ENCODE data around the gene CDK6. TPM values are rescaled to one million over a fixed set of nuclear protein-coding genes. Genes with fewer than 3 reads are reported as not detected.

The CDK6 gene
- total RNA-seq, 1 donor from 2014 or later = 7.3 TPM

DNA sequence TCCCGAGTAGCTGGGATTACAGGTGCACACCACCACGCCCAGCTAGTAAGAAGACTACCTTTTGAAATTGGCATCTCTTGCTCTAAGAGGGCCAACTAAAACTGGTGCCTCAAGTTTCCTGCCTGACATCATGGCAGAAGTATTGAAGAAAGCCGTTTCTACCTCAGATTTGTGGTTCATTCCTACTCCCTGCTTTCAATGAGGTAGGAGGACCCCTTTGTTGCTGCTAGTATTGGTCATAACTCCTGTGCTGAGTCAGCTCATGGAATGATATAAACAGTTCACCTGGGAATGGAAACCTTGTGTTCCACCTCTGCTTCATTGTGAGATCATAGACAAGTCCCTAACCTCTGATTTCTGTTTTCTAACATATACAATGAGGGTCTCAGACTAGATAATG, 82.8 kb downstream of the CDK6 start:
- Histone ChIP-seq H3K9me3 (no peaks in the 10 kb centered on the region), H3K27ac (no peak overlapping the region), H3K4me1 (peaks cover 0 to 10% of the 10 kb centered on the region in 2 donors), H3K4me3 (no peak overlapping the region), H3K27me3 (no peaks in the 10 kb centered on the region), H3K36me3 (no peaks in the 10 kb centered on the region)
- intact Hi-C loops (cut with DNase I) = loop anchor here (5.0 kb wide), 1 partner anchor 44 kb away; no protein-coding TSS in a partner anchor
- no peak for TF ChIP-seq CTCF (IDR thresholded peaks at IDR 0.05)
- DNase-seq (ENCODE audit: low spot score in 2 of 2) = no peak

DNA sequence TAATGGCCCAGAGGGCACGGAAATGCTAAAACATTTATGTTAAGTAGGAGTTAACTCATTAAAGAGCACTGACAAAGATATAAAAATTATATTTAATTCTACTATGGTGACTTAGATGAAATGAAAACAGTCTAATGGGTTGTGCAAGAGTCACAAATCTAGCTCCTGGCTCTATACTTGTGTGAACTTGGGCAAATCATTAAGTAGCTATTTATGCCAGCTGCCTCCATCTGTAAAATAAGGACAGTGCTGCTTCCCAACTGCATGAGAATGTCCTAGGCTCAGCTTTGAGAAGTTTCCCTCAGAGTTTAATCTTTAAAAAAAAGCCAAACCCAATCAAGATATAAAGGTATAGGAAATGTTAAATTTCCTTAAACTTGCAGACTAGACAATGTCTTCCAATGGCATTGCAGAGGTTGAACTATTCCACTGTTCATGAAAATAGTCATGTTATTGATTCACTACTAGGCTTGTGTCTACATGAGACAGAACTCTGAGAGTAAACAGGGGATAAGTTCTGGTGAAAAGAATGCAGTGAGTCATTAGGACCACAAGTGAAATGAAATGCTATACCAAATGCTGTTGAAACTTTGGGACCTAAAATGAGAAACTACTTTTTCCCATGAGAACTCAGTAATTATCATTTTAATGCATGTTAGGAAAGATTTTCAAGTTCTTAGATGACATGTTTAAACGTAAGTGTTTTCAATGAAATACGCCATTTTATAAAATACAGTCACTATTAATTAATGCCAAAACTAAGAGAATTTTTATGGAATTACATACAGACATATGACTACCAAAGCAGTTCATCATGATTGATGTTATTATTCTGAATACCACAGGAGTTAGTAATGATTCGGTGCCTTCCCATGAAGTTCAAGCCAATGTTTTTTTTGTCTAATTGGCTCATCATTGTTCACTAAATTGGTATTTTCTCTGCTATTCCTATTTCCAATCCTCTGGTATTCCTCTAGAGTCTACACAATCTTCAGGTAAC, 84.2 kb downstream of the CDK6 start:
- no peak for TF ChIP-seq CTCF (IDR thresholded peaks at IDR 0.05)
- no peaks in the 10 kb centered on the region for H3K9me3 ChIP-seq
- no peaks in the 10 kb centered on the region for H3K36me3 ChIP-seq
- H3K4me1 ChIP-seq = peaks cover 0 to 10% of the 10 kb centered on the region in 2 donors
- DNase-seq (ENCODE audit: low spot score in 2 of 2) = no peak
- H3K27ac ChIP-seq = no peak overlapping the region
- H3K27me3 ChIP-seq = no peaks in the 10 kb centered on the region
- no peak overlapping the region for H3K4me3 ChIP-seq
- intact Hi-C loops (cut with DNase I) = loop anchor here (5.0 kb wide), 1 partner anchor 45 kb away; no protein-coding TSS in a partner anchor

- H3K4me1 ChIP-seq = peaks cover 0 to 10% of the 10 kb centered on the region in 2 donors
- H3K36me3 ChIP-seq = no peaks in the 10 kb centered on the region
- no peaks in the 10 kb centered on the region for H3K27me3 ChIP-seq
- no peak for TF ChIP-seq CTCF (IDR thresholded peaks at IDR 0.05)
- intact Hi-C loops (cut with DNase I) = loop anchor here (5.0 kb wide), 1 partner anchor 46 kb away; no protein-coding TSS in a partner anchor
- DNase-seq (ENCODE audit: low spot score in 2 of 2) = no peak
- H3K9me3 ChIP-seq = no peaks in the 10 kb centered on the region
- H3K4me3 ChIP-seq = no peak overlapping the region
- no peak overlapping the region for H3K27ac ChIP-seq
These were observed 85.4 kb downstream of the CDK6 start for GRCh38 chr7:92750946-92751345.

DNA sequence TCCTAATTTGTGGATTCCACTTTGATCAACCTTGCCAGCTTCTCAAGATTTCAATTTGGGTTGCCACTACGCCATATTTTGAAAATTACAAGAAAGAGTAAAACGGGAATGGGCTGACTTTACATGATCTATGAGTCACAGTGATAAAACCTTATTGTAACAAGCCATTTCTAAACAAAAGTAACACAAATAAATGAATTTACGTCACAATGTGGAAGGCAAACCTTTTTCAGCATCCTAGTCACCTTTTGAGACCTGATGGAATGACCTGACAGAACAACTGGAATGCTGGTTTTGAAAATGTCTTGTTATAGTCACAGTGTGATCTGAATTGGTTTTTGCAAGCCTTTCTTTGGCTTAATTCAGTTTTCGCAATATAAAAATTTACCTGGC, 85.9 kb downstream of the CDK6 start:
- intact Hi-C loops (cut with DNase I) = loop anchor here (5.0 kb wide), 1 partner anchor 47 kb away; no protein-coding TSS in a partner anchor
- DNase-seq (ENCODE audit: low spot score in 2 of 2) = no peak
- Histone ChIP-seq H3K27me3 (no peaks in the 10 kb centered on the region), H3K4me3 (no peak overlapping the region), H3K9me3 (no peaks in the 10 kb centered on the region), H3K27ac (no peak overlapping the region), H3K4me1 (peaks cover 0 to 10% of the 10 kb centered on the region in 2 donors), H3K36me3 (no peaks in the 10 kb centered on the region)
- no peak for TF ChIP-seq CTCF (IDR thresholded peaks at IDR 0.05)

DNA sequence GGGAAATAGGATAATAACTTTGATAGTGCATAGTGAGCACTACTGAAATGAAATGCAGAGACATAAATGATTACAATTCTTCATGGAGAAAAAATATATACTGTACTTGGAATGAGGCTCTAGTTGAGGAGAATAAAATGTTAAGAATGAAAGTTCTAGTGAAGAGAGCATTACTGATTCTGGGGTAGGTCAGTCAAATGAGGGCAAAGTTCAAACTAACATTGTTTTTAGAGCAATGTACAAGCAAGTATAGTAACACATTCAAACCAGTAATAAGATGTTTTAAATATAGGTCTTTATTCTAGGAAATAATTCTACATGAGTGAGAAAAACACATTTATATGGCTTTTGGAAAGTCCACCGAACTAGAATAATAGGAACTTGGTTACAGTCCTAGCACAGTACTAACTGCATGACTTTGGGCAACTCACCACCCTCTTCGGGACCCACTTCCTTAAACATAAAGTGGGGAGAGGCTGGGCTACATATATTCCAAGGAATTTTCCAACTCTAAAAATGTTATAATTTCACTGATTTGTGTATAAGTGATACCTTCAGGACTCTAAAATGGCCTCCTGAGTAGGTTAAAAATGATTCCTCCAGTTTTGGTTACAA, 86.4 kb downstream of the CDK6 start:
- H3K4me1 ChIP-seq = peaks cover 0 to 8% of the 10 kb centered on the region in 2 donors
- H3K27ac ChIP-seq = no peak overlapping the region
- H3K9me3 ChIP-seq = no peaks in the 10 kb centered on the region
- intact Hi-C loops (cut with DNase I) = loop anchor here (5.0 kb wide), 1 partner anchor 47 kb away; no protein-coding TSS in a partner anchor
- no peak for TF ChIP-seq CTCF (IDR thresholded peaks at IDR 0.05)
- H3K36me3 ChIP-seq = no peaks in the 10 kb centered on the region
- H3K27me3 ChIP-seq = no peaks in the 10 kb centered on the region
- DNase-seq (ENCODE audit: low spot score in 2 of 2) = no peak
- no peak overlapping the region for H3K4me3 ChIP-seq

Data from ascending aorta (tissue), 2 donors.